WERI-Rb-1 (cell line): Measurements from ENCODE around the gene BANF2.

ENCODE experiments used
- DNase-seq: peaks from one replicate; pipeline ENCODE4 v3.0.0-alpha.2; 2020
- H3K27ac ChIP-seq: fragments of 250-450 bp; sonication (Bioruptor Pico); 2 replicates; pipeline ENCODE4 v1.5.1; 2020; ENCODE audit warnings: mild to moderate bottlenecking, moderate library complexity
- H3K27me3 ChIP-seq: fragments of 250-450 bp; sonication (Bioruptor Pico); 2 replicates; pipeline ENCODE4 v1.5.1; 2021; ENCODE audit warnings: mild to moderate bottlenecking, low read depth, moderate library complexity; ENCODE audit not compliant: insufficient read depth, severe bottlenecking
- H3K36me3 ChIP-seq: fragments of 250-450 bp; sonication (Bioruptor Pico); 2 replicates; pipeline ENCODE4 v1.5.1; 2020; ENCODE audit warnings: mild to moderate bottlenecking, moderate library complexity
- H3K4me3 ChIP-seq: 2 replicates; pipeline ENCODE4 v1.5.1; 2011; ENCODE audit warnings: low read depth, mild to moderate bottlenecking, control low read depth, low read length
- H3K9me3 ChIP-seq: fragments of 250-450 bp; sonication (Bioruptor Pico); 2 replicates; pipeline ENCODE4 v1.5.1; 2021; ENCODE audit warnings: mild to moderate bottlenecking, moderate library complexity; ENCODE audit not compliant: severe bottlenecking
- CTCF ChIP-seq: IDR thresholded peaks from 2 replicates; pipeline ENCODE4 v1.5.1; 2011; ENCODE audit warnings: low read depth, mild to moderate bottlenecking, control low read depth, inconsistent platforms, low read length

BANF2 gene

DNA sequence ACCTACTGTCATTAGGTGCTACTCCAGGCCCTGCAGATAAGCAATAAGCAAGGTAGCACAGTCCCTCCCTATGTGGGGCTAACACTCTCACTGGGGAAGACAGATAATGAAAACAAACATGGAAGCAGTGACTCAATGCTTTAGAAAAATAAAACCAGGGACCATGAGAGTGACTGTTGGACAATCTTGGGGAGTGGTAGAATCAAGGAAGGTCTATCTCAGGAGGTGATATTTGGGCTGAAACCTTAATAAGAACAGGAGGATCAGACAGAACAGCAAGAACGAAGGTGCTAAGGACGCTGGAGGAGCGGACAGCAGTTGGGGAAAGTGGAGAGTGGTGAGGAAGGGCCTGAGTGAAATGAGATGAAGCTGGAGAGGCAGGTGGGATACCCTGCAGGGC, 58.2 kb downstream of the BANF2 start:
- Histone ChIP-seq H3K4me3 (no peak overlapping the region), H3K36me3 (no peaks in the 10 kb centered on the region), H3K9me3 (peaks cover 4% of the 10 kb centered on the region), H3K27ac (no peak overlapping the region), H3K27me3 (no peaks in the 10 kb centered on the region)
- DNase-seq = no peak
- no peak for TF ChIP-seq CTCF

GRCh38 chr20:17758512-17758911, 58.7 kb downstream of the BANF2 start:
- H3K9me3 ChIP-seq = peaks cover 4% of the 10 kb centered on the region
- no peaks in the 10 kb centered on the region for H3K36me3 ChIP-seq
- no peak for DNase-seq
- H3K27ac ChIP-seq = no peak overlapping the region
- H3K27me3 ChIP-seq = no peaks in the 10 kb centered on the region
- H3K4me3 ChIP-seq = no peak overlapping the region
- no peak for TF ChIP-seq CTCF

GRCh38 chr20:17759449-17759848, 59.7 kb downstream of the BANF2 start:
- H3K4me3 ChIP-seq = no peak overlapping the region
- TF ChIP-seq CTCF = no peak
- no peaks in the 10 kb centered on the region for H3K27me3 ChIP-seq
- no peak for DNase-seq
- H3K27ac ChIP-seq = no peak overlapping the region
- H3K36me3 ChIP-seq = no peaks in the 10 kb centered on the region
- H3K9me3 ChIP-seq = peaks cover 4% of the 10 kb centered on the region

DNA sequence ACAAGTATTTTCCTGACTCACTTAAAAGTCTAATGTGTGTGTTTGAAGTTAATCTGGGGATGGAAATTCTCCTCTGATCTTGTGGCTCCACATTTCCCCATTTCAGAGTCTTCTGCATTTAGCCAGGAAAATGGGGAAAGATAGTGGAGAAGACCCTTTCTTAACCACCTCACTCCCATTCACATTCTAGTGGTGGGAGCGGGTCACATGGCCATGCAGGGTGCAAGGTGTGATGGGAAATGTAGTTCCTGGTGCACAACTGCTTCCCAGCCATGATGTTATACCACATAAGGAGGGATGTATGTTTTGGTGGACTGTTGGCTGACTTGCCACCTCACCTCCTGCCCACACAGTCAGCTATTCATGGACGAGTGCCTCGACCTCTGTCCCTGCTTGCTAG, 61.8 kb downstream of the BANF2 start:
- TF ChIP-seq CTCF = no peak
- Histone ChIP-seq H3K27me3 (no peaks in the 10 kb centered on the region), H3K9me3 (peaks cover 4% of the 10 kb centered on the region), H3K36me3 (no peaks in the 10 kb centered on the region), H3K27ac (no peak overlapping the region), H3K4me3 (no peak overlapping the region)
- no peak for DNase-seq

DNA sequence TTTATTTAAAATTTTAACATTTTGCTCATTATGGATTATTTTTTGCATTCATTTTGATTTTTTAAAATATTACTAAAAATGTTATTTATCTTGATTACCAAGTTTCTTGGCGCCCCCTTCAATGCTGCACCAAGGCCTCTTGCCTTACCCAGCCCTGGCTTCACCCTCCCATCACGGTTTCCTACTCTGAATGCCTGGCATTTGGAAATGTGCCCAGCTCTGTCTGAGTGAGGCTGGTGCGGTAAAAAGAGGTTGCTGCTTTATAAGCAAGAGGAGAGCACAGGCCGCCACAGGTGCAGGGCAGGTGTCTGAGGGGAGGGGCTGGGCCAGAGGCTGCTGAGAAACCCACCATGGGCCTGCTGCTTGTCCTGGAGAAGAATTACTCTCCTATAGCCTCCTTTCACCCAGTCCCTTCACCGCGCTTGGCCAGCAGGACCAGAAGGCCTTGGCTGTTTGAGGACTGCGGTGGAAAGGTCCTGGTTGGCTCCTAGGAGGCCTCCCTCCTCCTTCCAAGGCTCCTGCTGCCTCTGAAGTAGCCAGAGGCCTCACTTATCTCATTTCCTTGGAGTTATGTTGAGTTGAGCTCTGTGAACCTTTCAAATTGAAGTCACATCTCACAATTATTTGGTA, 62.6 kb downstream of the BANF2 start:
- H3K9me3 ChIP-seq = peaks cover 4% of the 10 kb centered on the region
- no peaks in the 10 kb centered on the region for H3K36me3 ChIP-seq
- H3K27ac ChIP-seq = no peak overlapping the region
- TF ChIP-seq CTCF = no peak
- H3K4me3 ChIP-seq = no peak overlapping the region
- no peaks in the 10 kb centered on the region for H3K27me3 ChIP-seq
- DNase-seq = no peak
